Stimulated activated naive CD8-positive, alpha-beta T cell treated with anti-CD3 and anti-CD28 coated beads, Interleukin-15, Interleukin-2, amounts not matched to agents 100 U/mL and 50 U/mL, for 24 hours (primary cell): Measurements from ENCODE around the gene NANS.
"Not testable (repeated sequence)": the region's sequence is repeated elsewhere in the genome, so short reads cannot be mapped to it uniquely, and the experiment has no call there.

Source experiments
- ATAC-seq: fragments of 150-1000 bp; cut with Tn5 transposase; one replicate; pipeline ENCODE4 v1.10.0; 2021
- DNase-seq: peaks from one replicate; pipeline ENCODE4 v3.0.0; 2021

The NANS gene

GRCh38 chr9:98078895-98079294 is 22.4 kb downstream of the NANS start:
- no peak for DNase-seq
- ATAC-seq, result no peak

DNA sequence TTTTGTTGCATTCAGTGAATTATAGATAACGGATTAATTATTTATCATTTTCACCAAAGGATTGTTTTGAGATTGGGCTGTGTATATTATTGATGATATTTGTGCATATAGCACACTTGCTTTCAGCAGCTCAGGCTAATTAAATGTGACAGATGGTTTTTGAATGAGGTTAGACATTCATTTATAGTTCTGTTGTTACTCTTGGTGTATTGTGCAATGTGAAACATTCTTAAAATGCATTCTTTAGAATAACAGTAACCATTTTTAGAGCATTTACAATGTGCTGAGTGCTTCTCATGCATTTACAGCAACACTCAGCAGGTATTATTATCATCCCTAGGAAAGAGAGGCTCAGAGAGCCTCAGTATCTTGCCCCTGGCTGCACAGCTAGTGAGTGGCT is 23.8 kb downstream of the NANS start:
- DNase-seq (no peak), ATAC-seq (no peak)

GRCh38 chr9:98080780-98081179 is 24.2 kb downstream of the NANS start:
- DNase-seq (no peak), ATAC-seq (no peak)

- peak; percentile 95 for ATAC-seq
- peak; percentile 67 for DNase-seq
Observed at GRCh38 chr9:98081477-98082219, 25.1 kb downstream of the NANS start.

GRCh38 chr9:98083061-98083501 is 26.5 kb downstream of the NANS start:
- DNase-seq (no peak), ATAC-seq (no peak)

- no peak for ATAC-seq
- DNase-seq, result no peak
Observed at GRCh38 chr9:98083566-98084183, 27.1 kb downstream of the NANS start.

- no peak for DNase-seq
Observed at GRCh38 chr9:98084396-98084795, 27.9 kb downstream of the NANS start.

DNA sequence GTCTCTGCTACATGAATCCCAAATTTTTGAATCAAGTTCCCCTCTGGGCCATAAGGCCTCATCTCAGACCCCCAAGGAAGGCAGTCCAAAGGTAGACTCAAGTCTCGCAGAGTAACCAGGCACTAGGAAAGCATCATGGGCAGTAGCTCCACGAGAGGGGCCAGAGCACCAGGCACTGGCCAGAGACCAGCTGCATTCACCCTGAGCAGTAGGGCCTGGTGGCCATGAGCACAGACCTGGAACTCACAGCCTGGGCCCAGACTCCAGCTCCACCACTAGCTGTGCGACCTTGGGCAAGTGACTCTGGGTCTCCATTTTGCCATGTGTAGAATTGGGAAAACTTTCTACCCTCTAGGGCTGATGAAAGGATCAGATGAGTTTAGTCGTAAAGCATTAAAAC is 28.5 kb downstream of the NANS start:
- ATAC-seq, result no peak

More at GRCh38 chr9:98084396-98084795, 27.9 kb downstream of the NANS start:
- ATAC-seq, result no peak

GRCh38 chr9:98085944-98086343 is 29.4 kb downstream of the NANS start:
- no peak for DNase-seq
- no peak for ATAC-seq

More for the DNA sequence above, 28.5 kb downstream of the NANS start:
- no peak for DNase-seq

DNA sequence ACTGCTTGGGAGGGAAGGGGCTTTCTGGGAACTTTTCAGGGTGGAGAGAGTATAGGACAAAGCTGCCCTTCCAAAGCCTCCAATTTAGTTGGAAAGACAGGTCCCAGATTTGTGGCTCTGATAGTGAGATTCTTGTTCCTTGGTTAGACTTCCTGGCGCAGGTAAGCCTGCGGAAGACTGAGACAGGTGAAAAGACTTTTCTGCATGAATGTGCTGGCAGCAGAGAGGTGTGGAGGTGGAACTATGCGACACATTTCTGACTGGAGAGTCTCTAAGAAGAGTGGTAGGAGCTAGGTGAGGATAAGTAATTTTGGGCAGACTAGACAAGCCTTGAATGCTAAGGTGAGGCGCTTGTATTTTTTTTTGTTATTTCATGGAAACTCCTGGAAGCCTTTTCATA is 29.9 kb downstream of the NANS start:
- DNase-seq, result no peak

DNA sequence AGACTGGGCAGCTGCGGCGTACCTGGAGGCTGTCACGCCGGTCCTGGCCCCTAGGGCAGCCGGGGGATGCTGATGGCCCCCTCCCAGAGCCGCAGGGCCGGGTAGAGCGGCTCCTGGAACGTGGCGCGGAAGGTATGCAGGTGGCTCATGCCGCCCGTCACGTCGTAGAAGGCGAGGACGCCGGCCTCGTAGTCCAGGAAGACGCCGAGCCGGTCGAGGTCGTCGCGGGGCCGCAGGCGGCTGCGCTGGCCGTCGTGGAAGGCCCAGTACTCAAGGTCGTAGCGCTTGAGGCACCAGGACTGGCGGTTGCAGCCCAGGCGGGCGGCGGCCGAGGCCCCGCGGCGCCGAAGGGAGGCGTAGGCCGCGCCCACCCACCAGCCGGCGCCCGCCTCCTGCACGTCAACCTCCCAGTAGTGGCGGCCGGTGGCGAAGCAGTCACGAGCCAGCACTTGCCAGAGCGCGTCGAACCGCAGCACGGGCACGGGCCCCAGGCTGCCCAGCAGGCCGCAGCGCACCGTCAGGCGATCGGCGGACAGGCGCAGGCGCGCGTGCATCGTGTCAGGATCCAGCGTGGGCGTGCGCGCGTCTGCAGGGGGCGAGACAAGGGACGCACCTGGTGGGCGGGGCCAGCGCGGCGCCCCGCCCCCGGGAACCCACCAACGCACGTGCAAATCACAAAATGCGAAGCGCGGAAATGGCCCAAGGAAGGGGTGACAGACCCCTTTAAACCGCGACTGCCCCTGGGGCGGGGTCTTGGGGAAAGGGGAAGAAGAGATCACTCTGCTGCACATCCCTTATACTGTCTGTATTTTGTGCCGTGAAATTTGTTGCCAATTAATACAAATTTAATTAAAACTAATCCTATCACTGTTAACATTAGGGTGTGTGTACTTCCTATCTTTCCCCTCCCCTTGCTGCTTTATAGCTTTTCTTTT is 31.2 kb downstream of the NANS start:
- peak; percentile 22 for ATAC-seq
- DNase-seq, result no peak

More for the DNA sequence above, 29.9 kb downstream of the NANS start:
- ATAC-seq, result no peak

DNA sequence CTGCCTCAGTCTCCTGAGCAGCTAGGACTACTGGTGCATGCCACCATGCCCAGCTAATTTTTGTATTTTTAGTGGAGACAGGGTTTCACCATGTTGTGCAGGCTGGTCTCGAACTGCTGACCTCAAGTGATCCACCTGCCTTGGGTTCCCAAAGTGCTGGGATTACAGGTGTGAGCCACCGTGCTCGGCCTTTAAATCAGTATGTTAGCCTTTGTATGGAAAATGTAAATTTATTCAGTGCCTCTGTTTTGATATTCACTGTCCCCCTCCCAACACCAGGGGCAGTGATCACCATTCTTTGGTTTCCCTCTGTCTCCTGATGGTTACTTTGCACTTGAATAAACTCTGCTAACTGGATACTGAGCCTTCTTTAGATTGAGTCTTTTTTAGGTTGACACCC is 34.1 kb downstream of the NANS start:
- not testable (repeated sequence) for DNase-seq, ATAC-seq

GRCh38 chr9:98091735-98092612 is 35.4 kb downstream of the NANS start:
- DNase-seq (no peak), ATAC-seq (no peak)

- ATAC-seq (no peak), DNase-seq (no peak)
Observed at GRCh38 chr9:98092613-98092931, 36.0 kb downstream of the NANS start.

DNA sequence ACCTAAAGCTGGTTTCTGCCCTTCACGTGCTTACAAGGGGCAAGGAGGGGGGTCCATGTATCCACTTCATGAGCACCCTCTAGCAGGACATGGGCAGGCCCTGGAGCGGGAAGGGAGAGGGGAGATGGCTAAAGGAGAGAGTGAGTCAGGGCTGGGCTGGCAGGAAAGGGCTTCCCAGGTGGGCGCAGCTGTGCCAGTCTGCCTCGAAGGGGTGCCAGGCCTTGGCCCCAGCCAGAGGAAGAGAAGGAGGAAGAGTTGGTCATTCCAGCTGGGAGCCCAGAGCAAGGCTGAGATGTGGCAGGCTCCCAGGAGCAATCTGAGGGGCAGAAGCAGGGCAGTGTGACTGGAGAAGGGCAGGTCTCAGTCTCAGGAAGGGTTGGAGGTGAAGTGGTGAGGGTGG is 37.8 kb downstream of the NANS start:
- ATAC-seq, result no peak
- no peak for DNase-seq

DNA sequence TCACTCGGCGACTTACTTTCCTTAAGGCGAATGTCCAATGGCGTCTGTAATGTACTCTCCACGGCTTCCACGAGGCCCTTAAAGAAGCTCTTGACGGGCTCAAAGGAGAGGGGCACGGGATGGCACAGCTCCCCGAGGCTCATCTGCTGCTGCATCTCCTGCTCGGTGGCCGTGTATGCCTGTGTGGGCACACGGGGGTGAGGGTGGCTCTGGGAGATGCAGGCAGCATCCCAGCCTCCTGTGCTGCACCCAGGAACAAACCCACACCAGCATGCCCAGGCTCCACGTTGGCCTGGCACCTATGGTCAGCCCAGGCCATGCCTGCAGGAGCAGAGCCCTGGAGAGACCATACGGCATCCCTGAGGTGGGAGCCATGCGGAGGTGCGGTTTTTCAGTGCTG is 38.3 kb downstream of the NANS start:
- ATAC-seq (no peak), DNase-seq (no peak)

- no peak for DNase-seq
- no peak for ATAC-seq
Observed at GRCh38 chr9:98095401-98095800, 38.9 kb downstream of the NANS start.

- ATAC-seq (no peak), DNase-seq (no peak)
Observed at GRCh38 chr9:98096091-98096490, 39.6 kb downstream of the NANS start.

DNA sequence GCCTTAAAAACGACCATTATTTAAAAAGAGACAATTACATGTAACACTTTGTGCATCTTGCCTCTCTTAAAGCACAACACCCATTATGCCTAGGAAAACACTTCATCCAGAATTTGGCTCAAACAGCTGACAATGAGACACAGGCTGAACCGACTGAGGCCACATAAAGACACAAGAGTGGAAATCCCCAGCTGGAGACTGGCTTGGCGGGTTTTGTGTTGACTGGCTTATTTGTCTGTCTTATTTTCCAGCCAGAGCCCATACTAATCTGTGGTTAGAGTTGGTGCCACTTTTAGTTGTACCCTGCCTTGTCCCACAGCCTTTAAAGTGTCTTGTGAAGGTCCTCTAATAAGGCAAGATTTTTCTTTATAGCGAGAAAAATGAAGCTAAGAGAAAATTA is 41.3 kb downstream of the NANS start:
- ATAC-seq, result peak; percentile 20

DNA sequence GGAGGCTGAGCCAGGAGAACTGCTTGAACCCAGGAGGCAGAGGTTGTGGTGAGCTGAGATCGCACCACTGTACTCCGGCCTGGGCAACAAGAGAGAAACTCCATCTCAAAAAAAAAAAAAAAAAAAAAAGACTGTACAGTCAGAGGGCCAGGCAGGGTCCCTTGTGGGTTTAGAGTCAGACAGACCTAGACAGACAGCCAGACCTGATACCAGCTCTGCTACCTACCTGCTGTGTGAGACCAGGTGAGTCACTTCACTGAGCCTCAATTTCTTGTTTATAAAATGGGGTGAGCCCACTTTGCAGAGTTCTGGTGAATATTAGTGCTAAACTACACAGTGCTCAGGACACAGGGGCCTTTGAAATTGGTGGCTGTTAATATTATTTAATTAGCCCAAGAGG is 42.8 kb downstream of the NANS start:
- ATAC-seq (no peak), DNase-seq (no peak)

More for the DNA sequence above, 41.3 kb downstream of the NANS start:
- no peak for DNase-seq

- no peak for DNase-seq
Observed at GRCh38 chr9:98099898-98100297, 43.4 kb downstream of the NANS start.

GRCh38 chr9:98100456-98100855 is 43.9 kb downstream of the NANS start:
- no peak for DNase-seq
- no peak for ATAC-seq

More at GRCh38 chr9:98099898-98100297, 43.4 kb downstream of the NANS start:
- no peak for ATAC-seq
